ENCODE data around the gene MYO18B. TPM values are rescaled to one million over a fixed set of nuclear protein-coding genes. Genes with fewer than 3 reads are reported as not detected.

Gene MYO18B
- total and polyA plus RNA-seq, 7 donors, result 79.3 to 434 (median 273) TPM

DNA sequence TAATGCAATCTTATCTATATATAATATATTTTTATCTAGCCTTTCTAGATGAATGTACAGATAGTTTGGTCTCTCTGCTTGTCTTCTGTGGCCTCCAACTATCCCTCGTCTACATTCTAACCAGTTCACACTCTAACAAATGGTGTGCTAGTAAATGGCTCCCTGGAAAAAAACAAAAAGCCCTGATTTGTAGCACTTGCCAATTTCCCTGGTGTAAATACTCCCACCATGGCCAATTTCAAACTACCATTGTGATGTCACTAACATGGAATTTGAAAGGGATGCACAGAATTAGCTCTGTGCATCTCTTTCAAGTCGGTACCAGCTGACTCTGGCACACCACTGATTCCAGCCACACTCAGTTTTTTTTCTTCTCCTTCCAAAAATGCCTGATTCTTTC lies 154.6 kb downstream of the MYO18B start:
- WGBS, 3 donors, result 51 to 54% (median 52%) methylated on average over 2 of the region's 2 CpGs
- H3K27me3 ChIP-seq (ENCODE audit: insufficient read depth in 3 of 3, low read length in 2 of 3), result no peaks in the 10 kb centered on the region
- ATAC-seq (no peak), DNase-seq (no peak)
- no peak overlapping the region for H3K4me3 ChIP-seq
- no peaks in the 10 kb centered on the region for H3K4me1 ChIP-seq
- peaks cover 12 to 100% of the 10 kb centered on the region in 2 donors for H3K36me3 ChIP-seq (ENCODE audit: insufficient read depth in 1 of 2, low read depth in 1 of 2)
- H3K9me3 ChIP-seq, result no peaks in the 10 kb centered on the region
- no peak overlapping the region for H3K27ac ChIP-seq
- no peak for TF ChIP-seq CTCF (IDR thresholded peaks at IDR 0.05)
- intact Hi-C loops (cut with DNase I), result no loop called here

- no peak overlapping the region for H3K4me3 ChIP-seq
- peaks cover 13 to 100% of the 10 kb centered on the region in 2 donors for H3K36me3 ChIP-seq (ENCODE audit: insufficient read depth in 1 of 2, low read depth in 1 of 2)
- ATAC-seq, result no peak
- H3K27ac ChIP-seq, result no peak overlapping the region
- no peaks in the 10 kb centered on the region for H3K9me3 ChIP-seq
- TF ChIP-seq CTCF (IDR thresholded peaks at IDR 0.05), result no peak
- H3K27me3 ChIP-seq (ENCODE audit: insufficient read depth in 3 of 3, low read length in 2 of 3), result no peaks in the 10 kb centered on the region
- intact Hi-C loops (cut with DNase I), result no loop called here
- no peak for DNase-seq
- WGBS, 3 donors, result 65 to 72% (median 67%) methylated on average over 11 of the region's 11 CpGs
- H3K4me1 ChIP-seq, result no peaks in the 10 kb centered on the region
These were observed 156.8 kb downstream of the MYO18B start for GRCh38 chr22:25898707-25899365.

- Histone ChIP-seq H3K4me3 (no peak overlapping the region), H3K36me3 (ENCODE audit: insufficient read depth in 1 of 2, low read depth in 1 of 2) (peaks cover 16 to 100% of the 10 kb centered on the region in 2 donors), H3K4me1 (no peaks in the 10 kb centered on the region), H3K27me3 (ENCODE audit: insufficient read depth in 3 of 3, low read length in 2 of 3) (no peaks in the 10 kb centered on the region), H3K27ac (no peak overlapping the region), H3K9me3 (no peaks in the 10 kb centered on the region)
- TF ChIP-seq CTCF (IDR thresholded peaks at IDR 0.05), result no peak
- intact Hi-C loops (cut with DNase I), result no loop called here
- 61 to 83% (median 82%) methylated on average over 1 of the region's 1 CpG for WGBS, 3 donors
- DNase-seq, result no peak
- ATAC-seq, result no peak
These were observed 157.6 kb downstream of the MYO18B start for GRCh38 chr22:25899566-25899965.

DNA sequence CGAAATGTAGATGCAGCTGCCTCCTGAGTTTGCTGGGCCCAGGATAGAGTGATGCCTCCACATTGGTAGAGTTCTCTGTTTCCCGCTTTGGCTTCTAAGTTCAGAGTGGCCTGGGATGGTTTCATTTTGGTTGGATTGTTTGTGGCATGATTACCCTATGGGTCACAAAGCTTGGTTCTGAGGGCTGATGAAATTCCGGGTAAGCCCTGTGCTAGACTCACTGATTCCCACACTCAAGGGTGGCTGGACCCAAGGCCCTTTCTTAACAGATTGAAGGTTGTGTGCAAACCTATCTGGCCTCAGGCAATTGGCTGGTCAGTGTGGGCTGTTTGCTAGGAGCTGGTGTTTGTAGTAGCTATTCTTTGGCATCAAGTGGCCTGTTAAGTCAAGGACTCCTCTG lies 158.4 kb downstream of the MYO18B start:
- 93 to 99% (median 97%) methylated on average over 3 of the region's 3 CpGs for WGBS, 3 donors
- H3K4me3 ChIP-seq, result no peak overlapping the region
- DNase-seq (no peak), ATAC-seq (peak in 2 of 4 donors; percentile 2 to 27)
- H3K36me3 ChIP-seq (ENCODE audit: insufficient read depth in 1 of 2, low read depth in 1 of 2), result peaks cover 16 to 100% of the 10 kb centered on the region in 2 donors
- no peaks in the 10 kb centered on the region for H3K9me3 ChIP-seq
- H3K27ac ChIP-seq, result peak overlapping the region; percentile 30
- H3K4me1 ChIP-seq, result no peaks in the 10 kb centered on the region
- intact Hi-C loops (cut with DNase I), result no loop called here
- TF ChIP-seq CTCF (IDR thresholded peaks at IDR 0.05), result no peak
- no peaks in the 10 kb centered on the region for H3K27me3 ChIP-seq (ENCODE audit: insufficient read depth in 3 of 3, low read length in 2 of 3)

DNA sequence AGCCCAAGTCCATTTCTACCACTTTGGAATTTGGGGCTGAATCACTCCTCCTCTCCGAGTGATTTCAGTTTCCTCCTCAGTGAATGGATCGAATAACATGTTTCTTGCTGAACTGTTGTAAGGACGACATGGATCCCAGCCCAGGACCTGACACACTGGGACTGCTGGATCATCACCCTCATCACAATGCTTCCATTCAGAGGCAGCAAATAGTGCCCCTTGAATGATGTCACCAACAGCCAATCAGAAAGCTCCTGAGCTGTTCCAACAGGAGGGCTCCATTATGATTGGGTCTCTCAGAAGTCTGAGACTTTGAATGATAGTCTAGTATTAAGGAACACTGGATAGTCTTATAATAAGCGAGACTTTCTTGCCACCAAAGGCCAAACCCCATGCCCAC lies 158.9 kb downstream of the MYO18B start:
- Histone ChIP-seq H3K36me3 (ENCODE audit: insufficient read depth in 1 of 2, low read depth in 1 of 2) (peaks cover 16 to 100% of the 10 kb centered on the region in 2 donors), H3K27ac (peak overlapping the region; percentile 63), H3K9me3 (no peaks in the 10 kb centered on the region), H3K27me3 (ENCODE audit: insufficient read depth in 3 of 3, low read length in 2 of 3) (no peaks in the 10 kb centered on the region), H3K4me1 (no peaks in the 10 kb centered on the region), H3K4me3 (no peak overlapping the region)
- ATAC-seq (peak; percentile 82 to 92 (median 88)), DNase-seq (peak; percentile 39 to 63)
- 28 to 46% (median 33%) methylated on average over 4 of the region's 4 CpGs for WGBS, 3 donors
- TF ChIP-seq CTCF (IDR thresholded peaks at IDR 0.05), result no peak
- intact Hi-C loops (cut with DNase I), result no loop called here

Measured in psoas muscle (tissue), 8 donors.